GM12874 (cell line): ENCODE results near the gene CHRDL2.

Experiments used
- CTCF ChIP-seq: IDR thresholded peaks from 2 replicates; pipeline ENCODE4 v1.5.1; 2011; ENCODE audit warnings: low read depth, mild to moderate bottlenecking, control low read depth, low read length, moderate library complexity; ENCODE audit not compliant: insufficient read depth

The CHRDL2 gene

GRCh38 chr11:74695705-74696280 lies 35.4 kb downstream of the CHRDL2 start:
- TF ChIP-seq CTCF = no peak

GRCh38 chr11:74694136-74694930 lies 36.9 kb downstream of the CHRDL2 start:
- TF ChIP-seq CTCF = no peak

GRCh38 chr11:74693531-74693930 lies 37.7 kb downstream of the CHRDL2 start:
- no peak for TF ChIP-seq CTCF

GRCh38 chr11:74691755-74692154 lies 39.5 kb downstream of the CHRDL2 start:
- TF ChIP-seq CTCF = no peak

- no peak for TF ChIP-seq CTCF
Observed at GRCh38 chr11:74689666-74690065, 41.6 kb downstream of the CHRDL2 start.

DNA sequence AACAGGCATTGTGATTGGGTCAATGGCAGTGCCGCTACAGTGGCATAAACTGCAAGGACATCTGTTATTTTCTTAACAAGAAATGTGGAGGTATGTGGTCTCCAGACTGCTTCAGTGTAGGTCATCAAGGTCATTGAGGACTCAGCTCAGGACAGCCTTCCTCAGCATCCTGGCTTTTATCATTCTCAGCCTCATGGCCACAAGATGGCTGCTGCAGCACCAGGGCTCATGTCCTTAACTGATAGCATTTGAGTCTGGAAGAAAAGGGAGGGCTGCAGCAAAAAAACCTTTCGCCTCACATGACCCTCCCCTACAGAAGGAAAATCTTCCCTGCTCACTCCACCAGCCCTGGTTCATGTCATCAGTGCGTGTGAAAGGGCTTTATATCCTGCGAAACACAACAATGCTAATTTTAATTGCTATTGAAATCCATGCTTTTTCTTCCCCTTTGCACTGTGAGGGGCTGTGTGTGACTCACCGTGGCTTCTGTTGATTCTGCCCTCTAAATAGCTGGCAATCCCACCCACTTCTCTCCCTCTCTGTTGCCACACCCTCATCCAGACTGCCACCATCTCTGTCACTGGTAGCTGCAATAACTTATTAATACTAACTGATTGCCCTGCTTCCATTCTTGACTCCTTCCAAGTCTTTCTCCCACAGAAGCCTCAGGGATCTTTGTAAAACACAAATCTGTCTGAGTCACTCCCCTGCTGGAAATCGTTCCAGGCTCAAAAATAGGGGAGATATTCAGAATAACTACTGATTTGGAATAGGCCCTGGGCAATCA lies 43.8 kb downstream of the CHRDL2 start:
- no peak for TF ChIP-seq CTCF

GRCh38 chr11:74686792-74687191 lies 44.4 kb downstream of the CHRDL2 start:
- no peak for TF ChIP-seq CTCF
